HG02885 (cell line): ENCODE data around the gene PDIK1L.
"Not testable (repeated sequence)": the region's sequence is repeated elsewhere in the genome, so short reads cannot be mapped to it uniquely, and the experiment has no call there.

Source experiments
- ATAC-seq: cut with Tn5 transposase; IDR thresholded peaks from one replicate; pipeline ENCODE4 v1.9.1; 2021; ENCODE audit warnings: mild to moderate bottlenecking; ENCODE audit not compliant: unreplicated experiment, poor library complexity

The PDIK1L gene

DNA sequence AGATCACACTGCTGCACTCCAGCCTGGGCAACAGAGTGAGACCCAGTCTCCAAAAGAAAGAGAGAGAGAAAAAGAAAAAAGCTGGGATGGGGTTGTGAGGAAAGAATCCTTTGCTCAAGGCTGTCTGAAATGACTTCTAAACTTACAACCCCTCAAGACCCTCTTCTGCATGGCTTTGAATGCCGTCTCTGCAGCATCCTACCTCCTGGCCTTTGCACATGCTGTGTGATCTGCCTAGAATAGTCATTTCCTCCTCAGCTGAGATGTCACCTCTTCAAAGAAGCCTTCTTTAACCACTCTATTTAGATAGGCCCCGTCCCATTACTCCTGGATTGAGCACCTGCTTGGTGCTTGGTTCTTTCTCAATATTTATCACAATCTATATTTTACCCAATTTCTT, 26.8 kb upstream of the PDIK1L start:
- no peak for ATAC-seq

DNA sequence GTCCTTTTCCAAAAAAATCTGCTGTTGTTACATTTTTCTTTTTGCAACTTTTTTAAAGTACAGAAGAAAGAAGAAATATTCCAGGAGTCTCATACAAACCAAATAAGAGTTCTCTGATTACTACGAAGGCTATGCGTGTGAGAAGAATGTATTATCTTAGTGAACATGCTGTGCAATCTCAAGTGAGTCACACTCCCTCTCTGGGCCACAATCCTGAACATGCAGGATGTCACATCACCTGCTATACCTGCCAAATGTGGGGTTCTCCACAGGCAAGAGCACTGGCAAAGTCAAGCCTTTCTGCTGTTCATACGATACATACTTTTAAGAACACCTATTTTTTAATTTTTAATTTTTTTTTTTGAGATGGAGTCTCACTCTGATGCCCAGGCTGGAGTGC, 22.5 kb upstream of the PDIK1L start:
- ATAC-seq: no peak

DNA sequence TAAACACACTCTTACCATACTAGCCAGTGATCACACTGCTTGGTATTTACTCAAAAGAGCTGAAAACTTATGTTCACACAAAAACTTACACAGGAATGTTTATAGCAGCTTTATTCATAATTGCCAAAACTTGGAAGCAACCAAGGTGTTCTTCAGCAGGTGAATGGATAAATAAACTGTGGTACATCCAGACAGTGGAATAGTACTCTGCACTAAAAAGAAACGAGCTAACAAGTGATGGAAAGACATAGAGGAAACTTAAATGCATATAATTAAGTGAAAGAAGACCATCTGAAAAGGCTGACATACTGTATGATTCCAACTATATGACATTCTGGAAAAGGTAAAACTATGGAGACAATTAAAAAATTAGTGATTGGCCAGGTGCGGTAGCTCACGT, 20.7 kb upstream of the PDIK1L start:
- no peak for ATAC-seq

DNA sequence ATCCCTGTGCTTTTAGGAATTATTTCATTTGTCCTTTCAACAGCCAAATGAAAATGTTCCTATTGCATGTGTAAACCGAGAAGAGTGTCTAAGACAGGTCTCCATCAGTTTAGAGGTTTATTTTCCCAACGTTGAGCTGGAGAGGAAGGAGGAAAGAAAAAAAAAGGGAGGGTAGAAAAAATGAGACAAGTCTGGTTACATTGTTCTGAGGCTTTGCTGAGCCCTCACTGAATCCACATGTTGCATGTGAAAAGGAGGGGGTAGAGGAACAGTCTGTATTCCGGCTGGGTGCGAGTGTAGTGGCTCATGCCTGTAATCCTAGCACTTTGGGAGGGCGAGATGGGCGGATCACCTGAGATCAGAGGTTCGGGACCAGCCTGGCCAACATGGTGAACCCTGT, 19.2 kb upstream of the PDIK1L start:
- no peak for ATAC-seq

DNA sequence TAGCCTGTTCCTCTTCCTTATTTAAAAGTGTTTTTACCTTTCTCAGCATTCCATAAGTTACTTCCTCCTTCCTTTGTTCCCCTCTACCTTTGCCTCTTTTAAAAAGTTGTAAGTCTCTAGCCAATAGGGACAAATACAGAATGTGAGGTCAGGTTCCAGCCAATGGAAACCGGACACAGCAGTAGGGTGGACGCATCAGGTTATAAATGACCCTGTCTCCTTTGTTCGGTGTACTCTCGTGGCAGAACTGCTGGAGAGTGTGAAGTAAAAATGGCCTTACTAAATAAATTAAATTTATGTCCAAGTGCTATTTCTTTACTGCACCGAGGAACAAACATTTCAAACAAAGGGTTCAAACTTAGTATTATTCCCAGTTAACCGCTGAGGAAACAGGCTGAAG, 18.1 kb upstream of the PDIK1L start:
- not testable (repeated sequence) for ATAC-seq

DNA sequence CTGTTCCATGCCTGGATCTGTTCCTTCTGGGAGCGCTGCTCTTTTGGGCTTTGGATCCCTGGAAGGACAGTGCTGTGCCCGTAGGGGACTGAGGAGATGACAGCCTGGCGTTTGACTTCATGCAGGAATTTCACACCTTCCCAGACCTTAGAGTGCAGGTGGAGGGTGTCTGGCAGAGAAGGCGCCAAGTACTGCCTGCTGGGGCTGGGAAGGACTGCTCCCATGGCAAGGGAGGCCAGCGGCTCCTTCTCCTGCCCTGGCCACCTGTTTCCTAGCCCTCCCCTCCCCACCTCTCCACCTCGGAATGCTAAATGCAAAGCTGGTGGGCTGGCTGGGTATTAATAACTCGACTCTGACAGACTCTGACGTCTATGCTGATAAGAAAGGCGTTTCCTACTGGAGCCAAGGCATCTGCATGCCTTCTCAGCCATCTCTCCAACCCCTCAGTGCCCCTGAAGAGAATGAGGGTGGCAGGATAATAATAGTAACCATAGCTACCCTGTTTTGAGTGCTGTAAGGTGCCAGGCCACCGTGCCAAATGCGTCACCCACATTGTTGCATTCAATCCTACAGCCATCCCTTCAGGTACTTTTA, 17.5 kb upstream of the PDIK1L start:
- ATAC-seq: no peak

DNA sequence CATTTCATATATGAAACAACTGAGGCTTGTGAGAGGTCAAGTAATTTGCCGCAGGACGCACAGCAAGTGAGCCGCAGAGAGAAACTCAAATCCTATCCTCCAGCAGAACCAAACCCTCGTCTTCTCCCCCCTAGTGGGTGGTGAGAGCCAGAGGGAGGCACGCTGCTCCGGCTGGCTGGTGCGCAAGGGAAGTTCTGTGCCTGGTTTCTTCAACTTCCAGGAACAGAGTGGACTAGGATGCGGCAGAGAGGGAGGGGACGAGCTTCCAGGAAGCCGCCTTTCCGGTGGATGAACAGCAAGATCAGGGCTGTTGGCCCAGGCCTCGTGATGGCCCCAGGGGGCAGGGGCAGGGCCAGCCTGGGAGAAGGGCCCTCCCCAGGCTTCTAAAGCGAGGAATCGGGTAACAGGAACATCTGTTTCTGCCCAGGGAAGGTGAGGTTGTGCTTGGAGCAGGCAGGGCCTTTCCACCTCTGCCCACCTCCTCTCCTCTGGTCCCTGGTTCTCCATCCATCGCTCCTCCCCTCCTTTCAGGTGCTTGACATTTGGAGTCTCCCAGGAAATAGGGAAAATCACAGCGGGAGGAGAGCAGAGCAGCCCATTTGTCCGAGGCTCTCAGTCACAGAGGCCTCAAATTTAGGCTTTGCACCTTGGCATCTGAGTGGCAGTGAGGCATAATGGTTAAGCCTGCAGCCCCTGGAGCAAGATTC, 16.8 kb upstream of the PDIK1L start:
- ATAC-seq: no peak

DNA sequence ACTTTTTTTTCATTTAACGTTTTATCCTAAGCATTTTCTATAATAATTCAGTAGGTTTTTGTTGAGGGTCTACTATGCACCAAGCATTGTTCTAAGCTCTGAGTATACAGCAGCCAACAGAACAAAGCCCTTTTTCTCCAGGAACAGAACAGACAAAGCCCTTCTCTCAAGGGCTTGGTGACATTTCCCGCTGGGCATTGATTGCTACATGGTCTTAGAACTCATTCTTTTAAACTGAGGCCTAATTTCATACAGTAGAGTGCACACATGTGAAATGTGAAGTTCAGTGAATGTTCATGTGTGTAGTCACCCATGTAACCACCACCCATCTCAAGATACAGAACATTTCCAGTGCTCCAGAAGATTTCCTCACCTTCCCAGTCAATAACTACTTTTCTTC, 15.2 kb upstream of the PDIK1L start:
- no peak for ATAC-seq

DNA sequence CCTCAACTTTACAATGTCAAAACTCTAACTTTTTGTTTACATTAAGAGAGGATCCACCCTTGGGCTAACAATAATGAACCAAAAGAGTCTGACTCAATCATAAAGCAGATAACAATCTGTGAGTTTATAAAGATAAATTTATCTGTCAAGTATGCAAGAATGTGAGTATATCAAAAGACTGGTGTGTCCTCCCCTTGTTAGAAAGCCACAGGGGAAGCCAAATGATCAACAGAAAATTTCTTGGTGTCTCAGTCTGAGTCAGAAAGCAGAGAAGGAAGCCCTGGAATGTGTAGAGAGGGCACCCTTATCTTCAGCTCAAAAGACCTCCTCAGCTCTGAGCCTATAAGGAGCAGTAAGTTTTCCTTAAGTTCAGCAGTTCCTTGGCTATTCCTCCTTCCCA, 13.9 kb upstream of the PDIK1L start:
- no peak for ATAC-seq

DNA sequence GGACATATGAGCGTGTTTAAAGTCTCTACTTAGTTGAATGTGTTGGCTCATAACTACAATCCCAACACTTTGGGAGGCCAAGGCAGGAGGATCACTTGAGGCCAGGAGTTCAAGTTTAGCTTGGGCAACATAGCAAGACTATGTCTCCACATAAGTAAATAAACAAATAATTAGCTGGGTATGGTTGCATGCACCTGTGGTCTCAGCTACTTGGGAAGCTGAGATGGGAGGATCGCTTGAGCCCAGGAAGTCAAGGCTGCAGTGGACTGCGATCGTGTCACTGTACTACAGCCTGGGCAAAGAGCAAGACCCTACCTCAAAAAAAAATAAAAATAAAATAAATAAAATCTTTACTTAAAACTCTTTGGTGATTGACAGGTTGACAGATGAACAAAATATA, 13.0 kb upstream of the PDIK1L start:
- ATAC-seq: no peak

DNA sequence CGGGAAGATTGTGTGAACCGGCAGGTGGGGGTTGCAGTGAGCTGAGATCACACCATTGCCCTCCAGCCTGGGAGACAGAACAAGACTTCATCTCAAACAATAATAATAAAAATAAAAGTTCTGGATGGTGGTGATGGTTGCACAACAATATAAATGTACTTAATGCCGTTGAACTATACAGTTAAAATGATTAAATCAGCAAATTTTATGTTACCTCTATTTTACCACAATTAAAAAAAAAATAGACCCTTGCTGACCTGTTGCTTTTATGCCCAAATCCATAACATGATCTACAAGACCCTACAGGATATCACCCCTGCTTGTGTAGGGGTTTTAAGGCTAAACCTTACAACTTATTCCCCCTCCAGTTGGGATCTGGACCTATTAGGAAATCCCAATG, 11.8 kb upstream of the PDIK1L start:
- ATAC-seq: no peak

DNA sequence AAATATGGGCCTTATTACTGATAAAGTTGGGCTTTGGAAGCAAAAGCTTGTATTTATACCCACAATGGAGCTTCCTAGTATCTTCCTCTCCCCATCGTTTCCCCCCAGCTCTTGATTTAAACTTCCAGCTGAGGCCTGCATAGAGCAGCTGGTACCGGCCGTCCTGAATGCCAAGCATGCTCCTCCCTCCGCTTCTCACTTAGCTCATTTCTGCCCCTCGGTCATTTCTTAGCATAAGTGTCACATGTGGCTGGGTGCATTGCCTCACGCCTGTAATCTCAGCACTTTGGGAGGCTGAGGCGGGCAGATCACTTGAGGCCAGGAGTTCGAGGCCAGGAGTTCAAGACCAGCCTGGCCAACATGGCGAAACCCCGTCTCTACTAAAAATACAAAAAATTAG, 11.4 kb upstream of the PDIK1L start:
- ATAC-seq: not testable (repeated sequence)

DNA sequence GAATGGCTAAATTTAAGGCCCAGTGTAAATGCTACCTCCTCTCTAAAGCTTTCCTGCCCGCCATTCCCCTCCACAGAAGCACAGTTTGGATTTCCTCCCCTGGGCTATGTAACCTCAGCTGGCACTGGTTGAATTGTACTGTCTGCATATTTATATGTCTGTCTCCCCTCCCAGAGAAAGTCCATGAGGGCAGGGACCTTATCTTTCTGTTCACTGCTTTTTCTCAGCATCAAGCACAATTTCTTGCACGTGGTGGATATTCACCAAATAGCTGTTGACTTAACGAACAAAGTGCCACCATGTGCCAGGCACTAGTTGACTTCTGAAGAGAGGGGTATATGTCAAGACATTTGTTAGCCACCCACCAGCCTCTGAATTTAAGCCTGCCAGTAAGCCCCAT, 9.5 kb upstream of the PDIK1L start:
- no peak for ATAC-seq

DNA sequence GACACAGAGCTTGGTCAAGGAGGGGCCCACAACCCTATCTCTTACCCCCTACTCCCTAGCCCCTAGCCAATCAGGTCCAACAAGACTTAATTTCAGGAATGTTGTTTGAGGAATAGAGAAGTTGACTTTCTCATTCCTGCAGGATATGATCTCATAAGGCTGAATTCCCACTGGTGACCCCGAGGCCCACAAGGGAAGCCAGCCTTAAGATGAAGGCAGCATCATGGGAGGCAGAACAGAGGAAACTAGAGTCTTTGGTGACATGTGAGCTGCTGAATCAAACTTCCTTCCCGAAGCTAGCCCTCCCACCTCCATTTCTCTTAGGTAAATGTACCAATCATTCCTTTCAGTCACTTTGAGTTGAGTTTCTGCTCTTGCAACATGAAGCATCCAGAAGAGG, 9.1 kb upstream of the PDIK1L start:
- ATAC-seq: no peak

DNA sequence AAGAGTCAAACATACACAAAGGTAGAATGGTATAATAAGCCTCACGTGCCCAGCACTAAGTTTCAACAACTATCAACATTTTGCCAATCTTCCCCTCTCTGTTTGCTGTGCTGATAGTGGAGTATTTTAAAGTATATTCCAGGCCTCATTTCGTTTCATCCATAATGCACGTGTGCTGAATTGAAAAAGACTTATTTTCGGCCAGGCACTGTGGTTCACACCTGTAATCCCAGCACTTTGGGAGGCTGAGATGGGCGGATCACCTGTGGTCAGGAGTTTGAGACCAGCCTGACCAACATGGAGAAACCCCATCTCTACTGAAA, 6.4 kb upstream of the PDIK1L start:
- ATAC-seq: not testable (repeated sequence)

DNA sequence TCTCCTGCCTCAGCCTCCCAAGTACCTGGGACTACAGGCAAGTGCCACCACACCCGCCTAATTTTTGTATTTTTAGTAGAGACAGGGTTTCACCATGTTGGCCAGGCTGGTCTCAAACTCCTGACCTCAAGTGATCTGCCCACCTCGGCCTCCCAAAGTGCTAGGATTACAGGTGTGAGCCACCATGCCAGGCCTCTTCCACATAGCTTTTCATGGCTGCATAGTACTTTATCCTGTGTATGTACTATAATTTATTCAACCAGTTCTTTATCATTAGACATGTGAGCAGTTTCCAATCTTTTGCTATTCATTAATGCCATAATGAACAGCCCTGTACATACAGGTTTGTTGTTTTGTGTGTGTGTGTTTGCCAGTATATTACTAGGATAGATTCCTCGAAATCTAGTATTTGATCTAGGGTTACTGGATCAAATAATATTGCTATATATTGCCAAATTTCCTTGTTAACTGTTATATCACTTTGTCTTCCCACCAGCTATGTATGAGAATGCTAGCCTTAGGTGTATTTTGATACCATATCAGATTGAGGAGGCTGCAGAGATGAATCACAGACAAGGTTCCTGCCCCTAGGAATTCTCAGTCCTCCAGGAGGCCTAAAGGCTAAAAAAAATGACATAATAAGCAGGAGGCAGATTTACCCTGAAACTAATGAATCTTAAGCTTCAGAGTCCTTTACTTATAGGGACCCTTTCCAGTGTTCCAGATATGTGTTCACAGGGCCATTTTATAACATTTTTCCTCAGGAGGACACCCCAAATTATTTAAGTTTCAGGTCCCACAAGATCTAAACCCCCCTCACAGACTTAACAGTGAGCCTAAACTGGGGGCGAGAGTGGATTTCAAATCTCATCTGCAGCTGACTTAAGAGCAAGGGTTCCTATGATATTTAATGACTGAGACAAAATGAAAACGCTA, 2.1 kb upstream of the PDIK1L start:
- ATAC-seq: no peak

DNA sequence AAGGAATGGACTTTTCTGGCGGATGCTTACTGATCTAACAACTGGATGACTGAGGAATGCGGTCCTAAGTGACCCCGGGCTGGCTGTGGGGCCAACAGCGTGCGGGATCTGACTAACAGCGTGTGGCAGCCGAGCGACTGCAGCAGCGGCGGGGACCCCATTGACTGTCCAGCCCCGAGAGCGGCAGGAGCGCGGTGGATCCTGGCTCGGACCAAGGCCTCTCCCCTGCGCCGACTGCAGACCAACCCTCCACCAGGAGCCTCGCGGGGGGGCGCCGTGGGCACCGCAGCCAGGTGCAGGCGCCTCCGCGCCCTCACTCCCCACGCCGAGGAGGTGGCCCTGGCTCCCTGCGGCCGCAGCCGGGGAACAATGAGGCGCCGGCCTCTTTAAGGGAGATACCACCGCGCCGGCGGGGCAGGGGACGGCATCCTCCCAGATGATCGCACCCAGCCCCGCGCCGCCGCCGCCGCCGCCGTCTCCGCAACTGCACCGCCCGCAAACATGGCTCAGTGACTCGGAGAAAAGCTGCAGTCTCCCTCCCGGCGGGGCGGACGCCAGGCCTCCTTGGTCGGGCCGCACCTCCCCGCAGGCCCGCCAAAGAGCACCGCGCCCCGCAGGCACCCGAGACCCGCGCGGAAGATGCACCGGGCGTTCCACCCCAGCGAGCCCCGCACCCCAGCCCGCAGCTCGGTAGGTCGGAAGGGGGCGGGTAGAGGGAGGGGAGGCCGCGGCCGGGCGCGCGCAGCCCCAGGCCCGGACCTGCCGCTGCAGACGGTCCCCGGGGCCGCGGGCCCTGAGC, 694 bp upstream of the PDIK1L start:
- peak; percentile 46 for ATAC-seq

DNA sequence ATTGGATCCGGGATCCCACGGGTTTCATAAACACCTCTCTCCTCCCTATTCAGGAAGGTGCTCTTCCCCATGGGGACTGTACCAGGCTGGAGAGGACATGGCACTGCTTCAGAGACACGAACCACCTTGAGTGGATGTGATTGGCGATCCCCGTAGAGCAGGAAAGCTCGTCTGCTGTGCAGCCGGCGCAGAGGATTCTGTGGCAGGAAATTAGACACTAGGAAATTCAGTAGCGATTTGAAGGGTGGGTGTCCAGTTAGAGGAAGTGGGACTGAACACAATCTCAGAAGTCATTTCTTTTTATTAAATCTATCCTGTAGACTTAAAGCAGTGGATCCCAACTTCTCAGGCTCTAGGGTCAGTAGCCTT, 767 bp downstream of the PDIK1L start:
- no peak for ATAC-seq

DNA sequence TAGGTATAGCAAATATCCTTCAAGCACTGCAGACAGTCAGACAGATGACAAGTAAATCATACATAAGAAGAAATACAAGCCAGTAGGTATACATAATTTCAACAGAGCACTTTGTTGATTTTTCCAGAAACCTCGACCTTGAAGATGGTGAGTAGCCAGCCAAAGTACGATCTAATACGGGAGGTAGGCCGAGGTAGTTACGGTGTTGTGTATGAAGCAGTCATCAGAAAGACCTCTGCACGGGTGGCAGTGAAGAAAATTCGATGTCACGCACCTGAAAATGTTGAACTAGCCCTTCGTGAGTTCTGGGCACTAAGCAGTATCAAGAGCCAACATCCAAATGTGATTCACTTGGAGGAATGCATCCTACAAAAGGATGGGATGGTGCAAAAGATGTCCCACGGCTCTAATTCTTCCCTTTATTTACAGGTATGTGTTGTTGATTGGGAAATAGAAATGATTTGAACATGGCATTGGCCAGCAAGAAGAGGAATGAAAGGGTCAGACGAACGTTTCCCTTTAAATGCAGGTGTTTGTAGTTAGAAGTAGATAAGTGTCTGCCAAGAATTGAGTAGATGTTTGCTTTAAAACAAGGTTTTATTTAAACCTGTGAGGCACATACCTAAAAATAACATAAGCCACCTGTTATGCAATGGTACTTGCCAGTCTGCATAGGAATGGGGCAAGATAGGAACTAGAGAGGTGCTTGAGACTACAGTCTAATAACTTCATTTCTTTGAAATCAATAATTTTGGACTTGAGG, 2.7 kb downstream of the PDIK1L start:
- ATAC-seq: no peak
